Hepatocyte (in vitro differentiated cells): Measurements from ENCODE around the gene SLC27A4. TPM values are rescaled to one million over a fixed set of nuclear protein-coding genes. Genes with fewer than 3 reads are reported as not detected.
A peak's percentile ranks its signal among the peaks of the same experiment; 100 is the strongest.

ENCODE experiments used
- DNase-seq: peaks from one replicate; pipeline ENCODE4 v3.0.0-alpha.2; 2016; ENCODE audit warnings: low spot score
- H2AFZ ChIP-seq: fragments of 200-600 bp; sonication (generic); 2 replicates; pipeline ENCODE4 v1.6.0; 2016; ENCODE audit warnings: antibody characterized with exemption, mild to moderate bottlenecking
- H3K27ac ChIP-seq: fragments of 200-600 bp; sonication (generic); 2 replicates; pipeline ENCODE4 v1.5.1; 2016; ENCODE audit warnings: mild to moderate bottlenecking
- H3K27me3 ChIP-seq: fragments of 200-600 bp; sonication (generic); 2 replicates; pipeline ENCODE4 v1.6.1; 2016
- H3K36me3 ChIP-seq: fragments of 200-600 bp; sonication (generic); replicated peaks from 2 replicates; pipeline ENCODE4 v1.5.1; 2016; ENCODE audit warnings: low read depth; ENCODE audit not compliant: insufficient read depth
- H3K4me1 ChIP-seq: fragments of 200-600 bp; sonication (generic); 2 replicates; pipeline ENCODE4 v1.5.1; 2016; ENCODE audit warnings: mild to moderate bottlenecking, moderate library complexity; ENCODE audit not compliant: insufficient read depth
- H3K4me2 ChIP-seq: fragments of 200-600 bp; sonication (generic); 2 replicates; pipeline ENCODE4 v1.6.0; 2016
- H3K4me3 ChIP-seq: fragments of 200-600 bp; sonication (generic); 2 replicates; pipeline ENCODE4 v1.5.1; 2016; ENCODE audit warnings: mild to moderate bottlenecking
- H3K79me2 ChIP-seq: fragments of 200-600 bp; sonication (generic); 2 replicates; pipeline ENCODE4 v1.6.0; 2017; ENCODE audit warnings: mild to moderate bottlenecking
- H3K9me2 ChIP-seq: fragments of 200-600 bp; sonication (generic); replicated peaks from 2 replicates; pipeline ENCODE4 v1.6.0; 2017; ENCODE audit warnings: mild to moderate bottlenecking; ENCODE audit not compliant: insufficient read depth
- H3K9me3 ChIP-seq: fragments of 200-600 bp; sonication (generic); 2 replicates; pipeline ENCODE4 v1.5.1; 2016; ENCODE audit warnings: low read depth, mild to moderate bottlenecking
- H4K20me1 ChIP-seq: fragments of 200-600 bp; sonication (generic); 2 replicates; pipeline ENCODE4 v1.6.0; 2016; ENCODE audit warnings: mild to moderate bottlenecking; ENCODE audit not compliant: insufficient read depth, poor library complexity, severe bottlenecking
- CTCF ChIP-seq: fragments of 200-600 bp; sonication (generic); IDR thresholded peaks from 2 replicates; pipeline ENCODE4 v1.5.1; 2016; ENCODE audit warnings: antibody characterized with exemption, mild to moderate bottlenecking; ENCODE audit not compliant: poor library complexity
- EZH2 ChIP-seq: fragments of 200-600 bp; sonication (generic); IDR thresholded peaks from 2 replicates; pipeline ENCODE4 v1.6.1; 2016; ENCODE audit warnings: antibody characterized with exemption, mild to moderate bottlenecking, borderline replicate concordance
- EZH2phosphoT487 ChIP-seq: fragments of 200-600 bp; sonication (generic); IDR thresholded peaks from one replicate; pipeline ENCODE4 v1.6.1; 2018; ENCODE audit warnings: antibody characterized with exemption, mild to moderate bottlenecking, low read depth, moderate library complexity; ENCODE audit not compliant: unreplicated experiment, severe bottlenecking
- WGBS: methylation state at CpG from one replicate; pipeline ENCODE4 v1.1.6; 2016; ENCODE audit warnings: low lambda C conversion rate; ENCODE audit errors: missing lambda C conversion rate; 5-methylcytosine and 5-hydroxymethylcytosine counted together
- polyA plus RNA-seq: library from polyadenylated mRNA; unstranded; fragments of >200 nt; fragmentation: Nextera tagmentation; extraction: Ambion mirVana; gene quantifications from 2 replicates; pipeline ENCODE4 v1.2.1, GENCODE V29; 2016
- total RNA-seq: library from RNA; depleted of rRNA; stranded (reverse); fragments of >200 nt; gene quantifications from 2 replicates; pipeline ENCODE4 v1.2.3, GENCODE V29; 2014

The SLC27A4 gene
- total and polyA plus RNA-seq, 2 experiments from 2014 or later, result 21.9 to 23.4 TPM

GRCh38 chr9:128393970-128394369 lies 53.6 kb downstream of the SLC27A4 start:
- H4K20me1 ChIP-seq, result peaks cover 12% of the 10 kb centered on the region

GRCh38 chr9:128394379-128395168 lies 54.2 kb downstream of the SLC27A4 start:
- Histone ChIP-seq H3K27ac (no peak overlapping the region), H3K27me3 (peaks cover 86% of the 10 kb centered on the region), H3K36me3 (no peaks in the 10 kb centered on the region), H3K9me3 (no peaks in the 10 kb centered on the region), H2AFZ (no peak overlapping the region), H3K4me1 (peaks cover 7% of the 10 kb centered on the region), H3K9me2 (no peaks in the 10 kb centered on the region), H3K79me2 (no peaks in the 10 kb centered on the region), H3K4me3 (no peak overlapping the region), H3K4me2 (no peak overlapping the region), H4K20me1 (peaks cover 12% of the 10 kb centered on the region)
- no peak for DNase-seq
- no peak for TF ChIP-seq EZH2
- no peak for TF ChIP-seq CTCF
- no peak for TF ChIP-seq EZH2phosphoT487
- 26% methylated on average over 9 of the region's 9 CpGs for WGBS

More at GRCh38 chr9:128393970-128394369, 53.6 kb downstream of the SLC27A4 start:
- H3K9me2 ChIP-seq, result no peaks in the 10 kb centered on the region
- no peak for TF ChIP-seq EZH2phosphoT487
- TF ChIP-seq EZH2, result no peak
- TF ChIP-seq CTCF, result no peak
- WGBS, result 44% methylated on average over 3 of the region's 7 CpGs
- no peak for DNase-seq
- H3K27me3 ChIP-seq, result peaks cover 91% of the 10 kb centered on the region
- no peaks in the 10 kb centered on the region for H3K79me2 ChIP-seq
- no peak overlapping the region for H3K27ac ChIP-seq
- no peaks in the 10 kb centered on the region for H3K9me3 ChIP-seq
- H3K36me3 ChIP-seq, result no peaks in the 10 kb centered on the region
- H3K4me2 ChIP-seq, result no peak overlapping the region
- no peak overlapping the region for H2AFZ ChIP-seq
- H3K4me1 ChIP-seq, result peaks cover 7% of the 10 kb centered on the region
- no peak overlapping the region for H3K4me3 ChIP-seq

GRCh38 chr9:128396970-128397613 lies 56.8 kb downstream of the SLC27A4 start:
- no peak for DNase-seq
- H3K36me3 ChIP-seq, result no peaks in the 10 kb centered on the region
- 12% methylated on average over 19 of the region's 19 CpGs for WGBS
- H3K27ac ChIP-seq, result no peak overlapping the region
- TF ChIP-seq CTCF, result no peak
- peak; percentile 51 for TF ChIP-seq EZH2
- no peaks in the 10 kb centered on the region for H3K9me3 ChIP-seq
- H3K9me2 ChIP-seq, result no peaks in the 10 kb centered on the region
- peaks cover 7% of the 10 kb centered on the region for H3K4me1 ChIP-seq
- H3K27me3 ChIP-seq, result peaks cover 67% of the 10 kb centered on the region
- H4K20me1 ChIP-seq, result peaks cover 10% of the 10 kb centered on the region
- H3K4me3 ChIP-seq, result no peak overlapping the region
- H3K4me2 ChIP-seq, result no peak overlapping the region
- H2AFZ ChIP-seq, result no peak overlapping the region
- H3K79me2 ChIP-seq, result no peaks in the 10 kb centered on the region
